H9 (cell line): ENCODE data around the gene PRR36. TPM values are rescaled to one million over a fixed set of nuclear protein-coding genes. Genes with fewer than 3 reads are reported as not detected.

ENCODE experiments used
- DNase-seq: peaks from one replicate; pipeline ENCODE4 v3.0.0-alpha.2; 2017
- H2AFZ ChIP-seq: one replicate; pipeline ENCODE4 v1.6.1; 2013; ENCODE audit warnings: mild to moderate bottlenecking, low read length, control low read depth, moderate library complexity
- H2AK5ac ChIP-seq: 2 replicates; pipeline ENCODE4 v1.6.1; 2013; ENCODE audit warnings: low read length, control low read depth, mixed read lengths; ENCODE audit not compliant: insufficient read length
- H2BK120ac ChIP-seq: one replicate; pipeline ENCODE4 v1.6.1; 2013; ENCODE audit warnings: low read depth, mild to moderate bottlenecking, low read length, control low read depth, inconsistent platforms; ENCODE audit not compliant: poor library complexity, severe bottlenecking
- H2BK12ac ChIP-seq: 2 replicates; pipeline ENCODE4 v1.6.1; 2013; ENCODE audit warnings: low read length, control low read depth, mixed read lengths, low read depth; ENCODE audit not compliant: insufficient read length
- H2BK15ac ChIP-seq: 2 replicates; pipeline ENCODE4 v1.6.1; 2013; ENCODE audit warnings: low read depth, low read length, control low read depth
- H2BK20ac ChIP-seq: one replicate; pipeline ENCODE4 v1.6.1; 2013; ENCODE audit warnings: low read depth, mild to moderate bottlenecking, low read length, control low read depth, inconsistent platforms; ENCODE audit not compliant: poor library complexity, severe bottlenecking
- H2BK5ac ChIP-seq: 2 replicates; pipeline ENCODE4 v1.6.1; 2013; ENCODE audit warnings: low read length, control low read depth, mixed read lengths; ENCODE audit not compliant: insufficient read length
- H3K14ac ChIP-seq: 2 replicates; pipeline ENCODE4 v1.6.1; 2013; ENCODE audit warnings: low read length, control low read depth; ENCODE audit not compliant: insufficient read depth
- H3K18ac ChIP-seq: 2 replicates; pipeline ENCODE4 v1.6.1; 2013; ENCODE audit warnings: low read depth, mild to moderate bottlenecking, mixed read lengths, low read length, control low read depth; ENCODE audit not compliant: insufficient read length
- H3K23ac ChIP-seq: 2 replicates; pipeline ENCODE4 v1.6.1; 2013; ENCODE audit warnings: low read length, control low read depth, mixed read lengths, low read depth; ENCODE audit not compliant: insufficient read length
- H3K23me2 ChIP-seq: 2 replicates; pipeline ENCODE4 v1.6.1; 2013; ENCODE audit warnings: low read depth, mild to moderate bottlenecking, mixed read lengths, low read length, control low read depth; ENCODE audit not compliant: insufficient read length, poor library complexity, severe bottlenecking
- H3K27ac ChIP-seq: 2 replicates; pipeline ENCODE4 v1.5.1; 2013; ENCODE audit warnings: low read length, control low read depth, mixed read lengths, low read depth; ENCODE audit not compliant: insufficient read length
- H3K27me3 ChIP-seq: 2 replicates; pipeline ENCODE4 v1.6.1; 2013; ENCODE audit warnings: low read length, control low read depth, inconsistent platforms; ENCODE audit not compliant: insufficient read depth
- H3K4ac ChIP-seq: 2 replicates; pipeline ENCODE4 v1.6.1; 2013; ENCODE audit warnings: low read depth, mild to moderate bottlenecking, control low read depth, inconsistent platforms, low read length, moderate library complexity
- H3K4me1 ChIP-seq: 2 replicates; pipeline ENCODE4 v1.6.1; 2013; ENCODE audit warnings: low read length, control low read depth, inconsistent platforms; ENCODE audit not compliant: insufficient read depth
- H3K4me2 ChIP-seq: 2 replicates; pipeline ENCODE4 v1.6.1; 2013; ENCODE audit warnings: low read length, control low read depth, mixed read lengths; ENCODE audit not compliant: insufficient read length, insufficient read depth
- H3K56ac ChIP-seq: 2 replicates; pipeline ENCODE4 v1.6.1; 2013; ENCODE audit warnings: low read depth, mild to moderate bottlenecking, mixed read lengths, low read length, control low read depth; ENCODE audit not compliant: insufficient read length
- H3K79me1 ChIP-seq: 2 replicates; pipeline ENCODE4 v1.6.1; 2013; ENCODE audit warnings: low read depth, mild to moderate bottlenecking, moderate library complexity, low read length, control low read depth, inconsistent platforms; ENCODE audit not compliant: insufficient read depth, poor library complexity, severe bottlenecking
- H3K79me2 ChIP-seq: 2 replicates; pipeline ENCODE4 v1.6.1; 2013; ENCODE audit warnings: low read length, control low read depth, inconsistent platforms; ENCODE audit not compliant: insufficient read depth
- H3K9ac ChIP-seq: 2 replicates; pipeline ENCODE4 v1.6.1; 2013; ENCODE audit warnings: low read length, control low read depth, mixed read lengths; ENCODE audit not compliant: insufficient read length; ENCODE audit errors: extremely low read depth
- H3K9me3 ChIP-seq: one replicate; pipeline ENCODE4 v1.6.1; 2013; ENCODE audit warnings: low read depth, low read length, inconsistent platforms; ENCODE audit not compliant: control insufficient read depth
- H3T11ph ChIP-seq: one replicate; pipeline ENCODE4 v1.6.1; 2013; ENCODE audit warnings: mild to moderate bottlenecking, low read length, control low read depth, inconsistent platforms
- H4K20me1 ChIP-seq: one replicate; pipeline ENCODE4 v1.6.1; 2013; ENCODE audit not compliant: control insufficient read depth, insufficient read length, insufficient read depth
- H4K5ac ChIP-seq: 2 replicates; pipeline ENCODE4 v1.6.1; 2013; ENCODE audit warnings: low read depth, mild to moderate bottlenecking, mixed read lengths, low read length, control low read depth; ENCODE audit not compliant: insufficient read length
- H4K8ac ChIP-seq: replicated peaks from 2 replicates; pipeline ENCODE4 v1.6.1; 2013; ENCODE audit warnings: low read length, control low read depth, mixed read lengths, low read depth; ENCODE audit not compliant: insufficient read length
- H4K91ac ChIP-seq: 2 replicates; pipeline ENCODE4 v1.6.1; 2013; ENCODE audit warnings: low read depth, mild to moderate bottlenecking, moderate library complexity, mixed read lengths, low read length, control low read depth; ENCODE audit not compliant: insufficient read length
- H3K27ac Mint-ChIP-seq, 3 experiments: 2 replicates in 2 of 3; 3 replicates in 1 of 3; pipeline ENCODE4 v1.8.0; 2020 to 2021; ENCODE audit warnings: mixed read lengths in 3 of 3, mild to moderate bottlenecking in 1 of 3, moderate library complexity in 1 of 3
- H3K27me3 Mint-ChIP-seq: 2 replicates; pipeline ENCODE4 v1.8.0; 2021; ENCODE audit warnings: low read depth, mild to moderate bottlenecking, moderate library complexity, mixed read lengths
- H3K36me3 Mint-ChIP-seq, 3 experiments: 2 replicates in 2 of 3; 3 replicates in 1 of 3; pipeline ENCODE4 v1.8.0; 2020 to 2021; ENCODE audit warnings: low read depth in 3 of 3, mixed read lengths in 3 of 3; ENCODE audit not compliant: insufficient read depth in 1 of 3
- H3K4me1 Mint-ChIP-seq, 2 experiments: 2 replicates each; pipeline ENCODE4 v1.8.0; 2020; ENCODE audit warnings: mixed read lengths in 2 of 2
- H3K4me3 Mint-ChIP-seq, 2 experiments: 2 replicates in 1 of 2; 3 replicates in 1 of 2; pipeline ENCODE4 v1.8.0; 2020 to 2021; ENCODE audit warnings: mild to moderate bottlenecking in 2 of 2, mixed read lengths in 2 of 2, moderate library complexity in 1 of 2
- H3K9me3 Mint-ChIP-seq, 2 experiments: 2 replicates in 1 of 2; 3 replicates in 1 of 2; pipeline ENCODE4 v1.8.0; 2020; ENCODE audit warnings: mild to moderate bottlenecking in 2 of 2, mixed read lengths in 2 of 2, moderate library complexity in 1 of 2
- CTCF ChIP-seq: fragments of 200-600 bp; sonication (generic); conservative IDR thresholded peaks from 3 replicates; pipeline ENCODE4 v1.8.0; 2021; ENCODE audit warnings: antibody characterized with exemption, mild to moderate bottlenecking
- WGBS: extraction: QIAGEN DNeasy Blood & Tissue Kit; methylation state at CpG from one replicate; pipeline ENCODE4 v1.1.7; 2013; ENCODE audit warnings: missing lambda C conversion rate, low lambda C conversion rate, mixed read lengths; ENCODE audit not compliant: insufficient read length; ENCODE audit errors: extremely low coverage; 5-methylcytosine and 5-hydroxymethylcytosine counted together
- total RNA-seq: library from RNA; stranded (reverse); gene quantifications from 2 replicates; pipeline ENCODE4 v1.2.1, GENCODE V29; 2021

The PRR36 gene
- total RNA-seq, 1 experiment from 2014 or later, result 20.4 TPM

GRCh38 chr19:7883105-7883504 is 8.9 kb upstream of the PRR36 start:
- no peaks in the 10 kb centered on the region for H3K79me1 ChIP-seq
- H3K27ac ChIP-seq, result no peak overlapping the region
- DNase-seq, result no peak
- peaks cover 0 to 3% of the 10 kb centered on the region in 2 experiments; a peak in 3 of 4 replicates for H3K4me1 Mint-ChIP-seq
- H2BK120ac ChIP-seq, result no peak overlapping the region
- H4K5ac ChIP-seq, result no peak overlapping the region
- H2AK5ac ChIP-seq, result no peak overlapping the region
- no peaks in the 10 kb centered on the region for H3K36me3 Mint-ChIP-seq
- no peak overlapping the region for H3K4me2 ChIP-seq
- no peak overlapping the region for H4K91ac ChIP-seq
- H2BK15ac ChIP-seq, result no peak overlapping the region
- no peak for TF ChIP-seq CTCF
- H3T11ph ChIP-seq, result no peak overlapping the region
- no peak overlapping the region for H3K14ac ChIP-seq
- no peak overlapping the region for H2AFZ ChIP-seq
- no peaks in the 10 kb centered on the region for H3K9me3 ChIP-seq
- peaks cover 2% of the 10 kb centered on the region for H3K23me2 ChIP-seq
- H3K79me2 ChIP-seq, result no peaks in the 10 kb centered on the region
- H2BK20ac ChIP-seq, result no peak overlapping the region
- H3K27me3 ChIP-seq, result no peaks in the 10 kb centered on the region
- no peaks in the 10 kb centered on the region for H4K20me1 ChIP-seq
- no peak overlapping the region for H2BK5ac ChIP-seq
- H3K27me3 Mint-ChIP-seq, result peaks cover 17% of the 10 kb centered on the region
- no peak overlapping the region for H3K27ac Mint-ChIP-seq
- H3K9me3 Mint-ChIP-seq, result peaks cover 5 to 10% of the 10 kb centered on the region in 2 experiments; a peak in 3 of 5 replicates
- H3K4me3 Mint-ChIP-seq, result no peak overlapping the region
- H4K8ac ChIP-seq, result no peak overlapping the region
- H3K4ac ChIP-seq, result no peak overlapping the region
- no peak overlapping the region for H3K18ac ChIP-seq
- no peak overlapping the region for H3K56ac ChIP-seq
- no CpG with 5 or more reads among the region's 4 CpGs for WGBS
- H2BK12ac ChIP-seq, result no peak overlapping the region
- no peaks in the 10 kb centered on the region for H3K4me1 ChIP-seq
- no peak overlapping the region for H3K23ac ChIP-seq
- no peak overlapping the region for H3K9ac ChIP-seq
